Measurements from ENCODE around the gene ZNF20. TPM values are rescaled to one million over a fixed set of nuclear protein-coding genes. Genes with fewer than 3 reads are reported as not detected.
"Not testable (repeated sequence)": the region's sequence is repeated elsewhere in the genome, so short reads cannot be mapped to it uniquely, and the experiment has no call there.

The ZNF20 gene
- total RNA-seq, 4 donors from 2014 or later = 1.3 to 5.8 (median 3.1) TPM

- intact Hi-C loops (cut with DNase I) = no loop called here
- Histone ChIP-seq H3K27ac (replicated peaks in 1 of 4) (no peak overlapping the region), H3K9me3 (peaks cover 0 to 7% (median 3%) of the 10 kb centered on the region in 4 donors), H3K4me3 (no peak overlapping the region), H3K36me3 (peaks cover 17 to 38% (median 23%) of the 10 kb centered on the region in 4 donors), H3K4me1 (no peaks in the 10 kb centered on the region), H3K27me3 (no peaks in the 10 kb centered on the region)
- TF ChIP-seq POLR2AphosphoS5 (IDR thresholded peaks at IDR 0.05) (no peak), EP300 (IDR thresholded peaks at IDR 0.05) (no peak), CTCF (IDR thresholded peaks at IDR 0.05) (no peak), POLR2A (IDR thresholded peaks at IDR 0.05; ENCODE audit: low read depth) (no peak)
- 89% methylated on average over 8 of the region's 8 CpGs for WGBS
- no peak for DNase-seq (ENCODE audit: extremely low spot score)
These were observed 28.1 kb downstream of the ZNF20 start for GRCh38 chr19:12111943-12112637.

- Histone ChIP-seq H3K36me3 (peaks cover 17 to 36% (median 23%) of the 10 kb centered on the region in 4 donors), H3K9me3 (peaks cover 0 to 7% (median 3%) of the 10 kb centered on the region in 4 donors), H3K4me3 (no peak overlapping the region), H3K27ac (replicated peaks in 1 of 4) (no peak overlapping the region), H3K4me1 (no peaks in the 10 kb centered on the region), H3K27me3 (no peaks in the 10 kb centered on the region)
- DNase-seq (ENCODE audit: extremely low spot score) = no peak
- WGBS = 39% methylated on average over 2 of the region's 2 CpGs
- TF ChIP-seq CTCF (IDR thresholded peaks at IDR 0.05) = no peak
- TF ChIP-seq EP300 (IDR thresholded peaks at IDR 0.05) = no peak
- TF ChIP-seq POLR2AphosphoS5 (IDR thresholded peaks at IDR 0.05) = no peak
- TF ChIP-seq POLR2A (IDR thresholded peaks at IDR 0.05; ENCODE audit: low read depth) = no peak
- intact Hi-C loops (cut with DNase I) = no loop called here
These were observed 29.0 kb downstream of the ZNF20 start for GRCh38 chr19:12111176-12111575.

- DNase-seq (ENCODE audit: extremely low spot score); H3K4me3 ChIP-seq; H3K9me3 ChIP-seq; H3K27ac ChIP-seq (replicated peaks in 1 of 4); H3K36me3 ChIP-seq; H3K27me3 ChIP-seq; H3K4me1 ChIP-seq; intact Hi-C loops (cut with DNase I): not testable (repeated sequence)
- 96% methylated on average over 4 of the region's 4 CpGs for WGBS
These were observed 36.2 kb downstream of the ZNF20 start for GRCh38 chr19:12103909-12104308.

- no peaks in the 10 kb centered on the region for H3K9me3 ChIP-seq
- no peaks in the 10 kb centered on the region for H3K27me3 ChIP-seq
- intact Hi-C loops (cut with DNase I) = no loop called here
- no peak overlapping the region for H3K4me3 ChIP-seq
- H3K4me1 ChIP-seq = peaks cover 0 to 9% (median 4%) of the 10 kb centered on the region in 4 donors
- no peak for DNase-seq (ENCODE audit: extremely low spot score)
- 93% methylated on average over 9 of the region's 9 CpGs for whole genome bisulfite sequencing
- TF ChIP-seq CTCF (IDR thresholded peaks at IDR 0.05) (no peak), POLR2AphosphoS5 (IDR thresholded peaks at IDR 0.05) (no peak), POLR2A (IDR thresholded peaks at IDR 0.05; ENCODE audit: low read depth) (no peak), EP300 (IDR thresholded peaks at IDR 0.05) (no peak)
- no peak overlapping the region for H3K27ac ChIP-seq (replicated peaks in 1 of 4)
- H3K36me3 ChIP-seq = peaks cover 0 to 13% (median 3%) of the 10 kb centered on the region in 4 donors
These were observed 42.1 kb downstream of the ZNF20 start for GRCh38 chr19:12098040-12098439.

- Histone ChIP-seq H3K27me3 (no peaks in the 10 kb centered on the region), H3K4me1 (peaks cover 3 to 27% (median 24%) of the 10 kb centered on the region in 4 donors), H3K27ac (replicated peaks in 1 of 4) (no peak overlapping the region), H3K36me3 (peaks cover 0 to 13% (median 3%) of the 10 kb centered on the region in 4 donors), H3K4me3 (no peak overlapping the region), H3K9me3 (no peaks in the 10 kb centered on the region)
- TF ChIP-seq POLR2A (IDR thresholded peaks at IDR 0.05; ENCODE audit: low read depth) (no peak), EP300 (IDR thresholded peaks at IDR 0.05) (no peak)
- 93% methylated on average over 4 of the region's 4 CpGs for WGBS
- no peak for DNase-seq (ENCODE audit: extremely low spot score)
- intact Hi-C loops (cut with DNase I) = no loop called here
These were observed 44.9 kb downstream of the ZNF20 start for GRCh38 chr19:12095111-12095790.
